ENCODE results near the gene KLC1. TPM values are rescaled to one million over a fixed set of nuclear protein-coding genes. Genes with fewer than 3 reads are reported as not detected.

Gene KLC1
- total and polyA plus RNA-seq, 2 donors (not counting 1 experiment from before 2014, with no cell fraction given), result 102 to 243 TPM

DNA sequence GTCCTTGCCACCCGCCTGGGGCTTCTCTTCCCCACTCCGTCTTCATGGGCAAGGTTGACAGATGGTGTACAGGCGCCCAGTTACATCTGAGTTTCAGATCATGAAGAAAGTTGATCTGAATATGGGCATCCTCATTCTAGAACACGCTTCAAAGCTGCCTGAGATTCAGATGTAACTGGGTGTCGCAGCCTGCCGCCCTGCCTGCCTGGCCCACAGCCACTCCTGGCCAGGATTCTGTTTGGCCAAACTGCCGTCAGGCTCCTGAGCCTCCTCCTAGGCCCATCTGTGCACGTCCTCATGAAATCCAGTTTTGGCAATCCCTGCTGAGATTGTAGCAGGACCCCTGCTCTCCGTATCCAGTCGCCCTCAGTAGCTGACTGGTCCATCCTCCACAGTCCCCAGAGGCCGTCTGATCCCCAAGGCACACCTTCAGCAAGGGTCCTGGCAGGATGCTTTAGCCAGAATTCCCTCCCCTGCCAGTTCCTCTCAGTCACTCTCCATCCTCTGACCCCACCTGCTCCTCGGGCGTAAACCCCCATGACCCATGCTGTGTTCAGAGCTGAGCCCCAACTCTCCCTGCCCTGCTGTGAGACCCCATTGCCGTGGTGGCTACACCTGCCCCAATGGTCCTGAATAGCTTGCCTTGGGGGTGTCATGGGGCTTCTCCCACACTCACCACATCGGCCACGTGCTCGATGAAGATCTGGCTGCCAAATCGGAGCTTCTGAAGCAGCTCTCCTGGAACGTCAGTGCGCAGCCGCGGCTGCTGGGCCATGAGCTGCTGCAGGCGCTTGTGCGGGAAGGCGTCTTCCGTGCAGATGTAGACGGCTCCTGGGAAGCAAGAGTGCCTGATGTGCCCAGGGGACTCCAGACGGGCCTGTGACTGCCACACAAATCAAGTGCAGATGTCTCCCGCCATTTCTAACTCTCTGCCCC is 73.8 kb downstream of the KLC1 start:
- no peak overlapping the region for H3K4me3 Mint-ChIP-seq
- Histone ChIP-seq H4K20me1 (ENCODE audit: control insufficient read depth, insufficient read depth, low read length, poor library complexity, severe bottlenecking) (peaks cover 42% of the 10 kb centered on the region), H3K4me2 (replicated peaks; ENCODE audit: low read depth, low read length, poor library complexity, severe bottlenecking) (no peak overlapping the region), H3K79me2 (ENCODE audit: control insufficient read depth, insufficient read depth, low read length) (peaks cover 11% of the 10 kb centered on the region), H3K27ac (ENCODE audit: low read length in 2 of 2) (peak overlapping the region in 1 of 2 donors; percentile 59), H3K4me1 (ENCODE audit: control insufficient read depth in 2 of 2, insufficient read depth in 2 of 2, low read length in 2 of 2) (peaks cover 39 to 49% of the 10 kb centered on the region in 2 donors), H3K9me3 (ENCODE audit: control extremely low read depth in 1 of 3, control insufficient read depth in 2 of 3, insufficient read depth in 1 of 3, low read length in 2 of 3) (no peaks in the 10 kb centered on the region), H3K27me3 (replicated peaks in 1 of 4; ENCODE audit: control extremely low read depth in 1 of 4, control insufficient read depth in 3 of 4, insufficient read depth in 4 of 4, low read length in 3 of 4) (no peaks in the 10 kb centered on the region), H3K36me3 (replicated peaks in 1 of 2; ENCODE audit: control extremely low read depth in 1 of 2, control insufficient read depth in 1 of 2, extremely low read depth in 1 of 2, insufficient read depth in 2 of 2, low read length in 1 of 2) (peaks cover 0 to 45% of the 10 kb centered on the region in 2 experiments), H3K4me3 (ENCODE audit: control extremely low read depth in 1 of 5, extremely low read depth in 1 of 5, insufficient read depth in 1 of 5, low read depth in 2 of 5, low read length in 4 of 5) (no peak overlapping the region), H3K9ac (ENCODE audit: low read length) (no peak overlapping the region), H2AFZ (ENCODE audit: insufficient read depth, low read depth, low read length, poor library complexity, severe bottlenecking) (no peak overlapping the region)
- no peak for DNase-seq
- no peak for ATAC-seq (ENCODE audit: low read depth)
- H3K27me3 Mint-ChIP-seq, result no peaks in the 10 kb centered on the region
- CTCF ChIA-PET, result interaction anchor here (1.3 kb wide), 1 partner anchor 23 kb away, joined by 5 read pairs; no protein-coding TSS in a partner anchor
- TF ChIP-seq EZH2 (IDR thresholded peaks at IDR 0.05; ENCODE audit: borderline replicate concordance, insufficient read depth, low read depth, low read length, poor library complexity, severe bottlenecking), result no peak
- TF ChIP-seq, protein P1, sequence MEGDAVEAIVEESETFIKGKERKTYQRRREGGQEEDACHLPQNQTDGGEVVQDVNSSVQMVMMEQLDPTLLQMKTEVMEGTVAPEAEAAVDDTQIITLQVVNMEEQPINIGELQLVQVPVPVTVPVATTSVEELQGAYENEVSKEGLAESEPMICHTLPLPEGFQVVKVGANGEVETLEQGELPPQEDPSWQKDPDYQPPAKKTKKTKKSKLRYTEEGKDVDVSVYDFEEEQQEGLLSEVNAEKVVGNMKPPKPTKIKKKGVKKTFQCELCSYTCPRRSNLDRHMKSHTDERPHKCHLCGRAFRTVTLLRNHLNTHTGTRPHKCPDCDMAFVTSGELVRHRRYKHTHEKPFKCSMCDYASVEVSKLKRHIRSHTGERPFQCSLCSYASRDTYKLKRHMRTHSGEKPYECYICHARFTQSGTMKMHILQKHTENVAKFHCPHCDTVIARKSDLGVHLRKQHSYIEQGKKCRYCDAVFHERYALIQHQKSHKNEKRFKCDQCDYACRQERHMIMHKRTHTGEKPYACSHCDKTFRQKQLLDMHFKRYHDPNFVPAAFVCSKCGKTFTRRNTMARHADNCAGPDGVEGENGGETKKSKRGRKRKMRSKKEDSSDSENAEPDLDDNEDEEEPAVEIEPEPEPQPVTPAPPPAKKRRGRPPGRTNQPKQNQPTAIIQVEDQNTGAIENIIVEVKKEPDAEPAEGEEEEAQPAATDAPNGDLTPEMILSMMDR (IDR thresholded peaks at IDR 0.05), result no peak
- peaks cover 46% of the 10 kb centered on the region for H3K4me1 Mint-ChIP-seq
- peak overlapping the region; percentile 46 for H3K27ac Mint-ChIP-seq
- no peaks in the 10 kb centered on the region for H3K9me3 Mint-ChIP-seq (ENCODE audit: insufficient read depth)
- intact Hi-C loops (cut with micrococcal nuclease), result no loop called here
- 90% methylated on average over 26 of the region's 29 CpGs for WGBS (ENCODE audit: insufficient coverage)
- POLR2A ChIA-PET, result interaction anchor here (0.9 kb wide), 1 partner anchor 13 kb away, joined by 3 read pairs; the partner anchor contains the start of gene ZFYVE21

Data from B cell (primary cell).